ENCODE measurements around the gene ZNF143. TPM values are rescaled to one million over a fixed set of nuclear protein-coding genes. Genes with fewer than 3 reads are reported as not detected.
"Not testable (repeated sequence)": the region's sequence is repeated elsewhere in the genome, so short reads cannot be mapped to it uniquely, and the experiment has no call there.

ZNF143 gene
- total RNA-seq, 2 experiments from 2014 or later, result 32.1 to 33.2 TPM

DNA sequence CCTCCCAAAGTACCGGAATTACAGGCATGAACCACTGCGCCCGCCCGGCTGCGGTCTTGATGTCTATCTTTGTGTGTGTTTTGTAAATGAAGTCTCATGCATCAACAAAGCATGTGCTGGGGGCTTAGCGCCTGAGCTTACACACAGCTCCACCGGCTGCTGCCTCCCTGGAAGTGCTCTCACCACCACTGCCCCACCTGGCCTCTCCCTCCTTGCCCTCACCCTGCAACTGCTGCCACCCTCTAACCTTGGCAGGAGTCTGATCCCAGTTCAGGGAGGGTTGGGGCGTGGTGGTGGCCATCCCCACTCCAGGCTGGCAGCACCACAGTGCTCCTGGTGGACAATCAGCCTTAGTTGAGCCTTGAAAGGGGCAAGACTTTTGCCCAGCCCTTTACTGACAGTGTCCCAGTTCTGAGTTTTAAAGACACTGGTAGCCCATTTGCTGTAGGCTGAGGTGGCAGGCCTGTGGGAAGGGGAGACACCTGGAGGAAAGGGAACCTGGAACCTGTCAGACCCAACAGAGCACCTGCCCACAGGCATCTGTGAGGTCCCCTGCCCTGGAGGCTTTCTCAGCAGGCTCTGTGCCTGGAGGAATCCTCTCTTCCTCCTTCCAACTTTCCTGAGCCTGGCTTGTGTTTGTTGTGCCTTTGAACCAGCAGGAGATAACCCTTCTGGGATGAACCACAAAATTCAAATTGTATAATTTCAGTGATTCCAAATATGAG is 70.3 kb downstream of the ZNF143 start:
- no peak overlapping the region for H3K4me3 Mint-ChIP-seq

DNA sequence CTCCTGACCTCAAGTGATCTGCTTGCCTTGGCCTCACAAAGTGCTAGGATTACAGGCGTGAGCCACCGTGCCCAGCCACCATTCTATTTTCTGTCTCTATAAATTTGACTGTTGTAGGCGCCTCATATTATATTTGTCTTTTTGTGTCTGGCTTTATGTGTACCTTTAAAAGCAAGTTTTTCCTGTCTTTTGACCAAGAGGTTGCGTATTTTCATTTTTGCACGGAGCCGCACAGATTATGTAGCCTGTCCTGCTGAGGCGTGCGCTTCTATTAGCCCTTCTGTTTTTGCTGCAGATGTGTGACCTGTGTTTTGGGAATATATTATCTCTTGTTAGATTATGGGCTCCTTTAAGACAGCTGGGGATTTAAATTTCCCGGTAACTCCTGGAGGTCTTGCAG is 72.2 kb downstream of the ZNF143 start:
- Mint-ChIP-seq H3K27ac (no peak overlapping the region), H3K4me1 (peaks cover 1% of the 10 kb centered on the region), H3K4me3 (no peak overlapping the region), H3K27me3 (no peaks in the 10 kb centered on the region), H3K36me3 (ENCODE audit: low read depth) (no peaks in the 10 kb centered on the region), H3K9me3 (no peaks in the 10 kb centered on the region)
- no peak for DNase-seq
- POLR2A ChIA-PET, result no interaction called here
- CTCF ChIA-PET, result interaction anchor here (0.8 kb wide), 1 partner anchor 215 kb away, joined by 4 read pairs; no protein-coding TSS in a partner anchor

More for the DNA sequence above, 70.3 kb downstream of the ZNF143 start:
- Mint-ChIP-seq H3K27ac (no peak overlapping the region), H3K36me3 (ENCODE audit: low read depth) (peaks cover 8% of the 10 kb centered on the region), H3K9me3 (no peaks in the 10 kb centered on the region), H3K4me1 (peaks cover 1% of the 10 kb centered on the region), H3K27me3 (no peaks in the 10 kb centered on the region)
- no peak for DNase-seq
- ChIA-PET POLR2A (no interaction called here), CTCF (interaction anchor here (0.9 to 1.2 kb wide), 2 partner anchors 24 to 395 kb away, joined by 3 to 4 read pairs; no protein-coding TSS in a partner anchor)

DNA sequence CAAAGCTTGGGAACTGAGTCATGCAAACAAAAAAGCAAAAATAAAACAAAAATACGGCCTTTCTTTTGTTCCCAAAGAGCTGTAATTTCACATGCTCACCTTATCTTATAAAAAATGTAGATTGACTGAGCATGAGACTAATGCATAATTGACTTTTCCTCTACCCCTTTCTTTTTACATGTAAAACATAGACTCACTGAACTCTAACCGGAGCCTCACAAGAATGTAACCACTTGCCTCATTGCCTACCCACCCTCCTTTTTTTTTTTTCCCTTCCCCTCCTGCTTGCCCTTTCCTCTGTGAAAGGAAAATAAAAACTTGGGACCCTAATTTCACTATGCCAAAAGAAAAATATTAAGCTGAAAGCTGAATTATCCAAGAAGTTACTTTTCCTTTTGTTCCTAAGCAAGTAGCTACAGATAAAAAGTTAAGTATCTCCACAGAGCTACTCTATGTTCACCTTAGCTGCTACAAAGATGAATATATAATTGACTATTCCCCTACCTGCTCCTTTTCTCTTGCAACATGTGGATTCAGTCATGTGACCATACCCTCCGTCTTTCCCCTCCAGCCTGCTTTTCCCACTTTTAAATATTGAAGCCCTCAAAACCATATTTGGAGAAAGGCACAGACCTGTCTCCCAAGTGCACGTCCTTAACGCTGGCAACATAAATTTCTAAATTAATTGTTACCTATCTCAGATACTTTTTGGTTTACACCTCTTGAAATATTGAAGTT is 73.1 kb downstream of the ZNF143 start:
- no peak overlapping the region for H3K27ac Mint-ChIP-seq
- H3K9me3 Mint-ChIP-seq, result no peaks in the 10 kb centered on the region
- no peak for DNase-seq
- H3K4me3 Mint-ChIP-seq, result no peak overlapping the region
- no peaks in the 10 kb centered on the region for H3K27me3 Mint-ChIP-seq
- H3K36me3 Mint-ChIP-seq (ENCODE audit: low read depth), result no peaks in the 10 kb centered on the region
- ChIA-PET POLR2A (no interaction called here), CTCF (interaction anchor here (0.6 to 2.2 kb wide), 8 partner anchors 14 to 790 kb away, joined by 3 to 17 read pairs (median 5); no protein-coding TSS in a partner anchor)
- H3K4me1 Mint-ChIP-seq, result peaks cover 1% of the 10 kb centered on the region

DNA sequence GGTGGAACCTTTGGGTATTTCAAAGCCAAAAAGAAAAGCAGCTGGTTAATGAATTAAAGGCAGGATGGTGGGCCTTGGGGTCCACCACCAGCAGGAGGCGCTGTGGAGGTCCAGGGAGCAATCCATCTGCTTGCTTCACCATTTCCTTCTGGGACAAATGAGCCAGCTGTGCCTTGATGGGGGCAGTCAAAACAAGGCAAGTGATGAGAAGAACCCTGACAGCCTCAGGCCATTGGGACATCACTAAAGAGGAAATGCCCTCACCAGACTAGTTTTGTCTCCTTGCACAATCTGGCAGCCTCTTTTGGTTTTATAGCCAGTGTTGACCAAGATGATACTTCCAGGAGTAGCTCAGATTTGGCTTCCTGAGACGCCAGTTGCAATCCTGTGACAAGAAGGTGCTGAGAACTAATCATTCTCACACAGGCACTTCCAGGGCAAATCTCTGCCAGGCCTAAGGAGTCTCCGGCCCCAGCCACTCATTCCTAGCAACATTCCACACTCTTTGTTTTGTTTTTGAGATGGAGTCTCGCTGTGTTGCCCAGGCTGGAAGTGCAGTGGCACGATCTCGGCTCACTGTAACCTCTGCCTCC is 74.5 kb downstream of the ZNF143 start:
- H3K27ac Mint-ChIP-seq, result no peak overlapping the region
- DNase-seq, result peak; percentile 76
- H3K36me3 Mint-ChIP-seq (ENCODE audit: low read depth), result no peaks in the 10 kb centered on the region
- ChIA-PET POLR2A (interaction anchor here (0.6 kb wide), 1 partner anchor 772 kb away, joined by 3 read pairs; no protein-coding TSS in a partner anchor), CTCF (interaction anchor here (0.7 to 2.2 kb wide), 24 partner anchors 10 to 788 kb away, joined by 3 to 17 read pairs (median 5); partner anchors contain the start of gene WEE1)
- H3K4me3 Mint-ChIP-seq, result no peak overlapping the region
- H3K4me1 Mint-ChIP-seq, result peaks cover 1% of the 10 kb centered on the region
- no peaks in the 10 kb centered on the region for H3K9me3 Mint-ChIP-seq
- no peaks in the 10 kb centered on the region for H3K27me3 Mint-ChIP-seq

DNA sequence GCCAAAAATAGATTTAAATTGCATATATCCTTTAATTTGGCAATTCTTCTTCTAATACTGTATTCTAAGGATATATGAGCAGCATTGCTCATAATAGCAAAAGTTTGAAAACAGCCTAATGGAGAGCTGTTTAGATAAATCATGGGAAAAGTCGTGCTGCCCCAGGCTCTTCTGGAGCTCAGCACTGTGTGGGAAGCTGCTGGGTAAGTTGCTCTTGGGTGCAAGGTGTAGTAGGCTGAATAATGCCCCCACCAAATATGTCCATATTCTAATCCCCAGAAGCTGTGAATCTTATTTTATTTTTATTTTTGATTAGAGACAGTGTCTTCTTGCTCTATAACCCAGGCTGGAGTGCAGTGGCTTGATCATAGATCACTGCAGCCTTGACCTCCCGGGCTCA is 77.7 kb downstream of the ZNF143 start:
- Mint-ChIP-seq H3K27ac (no peak overlapping the region), H3K4me3 (no peak overlapping the region), H3K27me3 (no peaks in the 10 kb centered on the region), H3K9me3 (no peaks in the 10 kb centered on the region), H3K36me3 (ENCODE audit: low read depth) (peaks cover 1% of the 10 kb centered on the region), H3K4me1 (peaks cover 1% of the 10 kb centered on the region)
- POLR2A ChIA-PET, result no interaction called here
- CTCF ChIA-PET, result interaction anchor here (0.6 to 2.0 kb wide), 4 partner anchors 9 to 102 kb away, joined by 3 to 5 read pairs (median 3); no protein-coding TSS in a partner anchor
- no peak for DNase-seq

DNA sequence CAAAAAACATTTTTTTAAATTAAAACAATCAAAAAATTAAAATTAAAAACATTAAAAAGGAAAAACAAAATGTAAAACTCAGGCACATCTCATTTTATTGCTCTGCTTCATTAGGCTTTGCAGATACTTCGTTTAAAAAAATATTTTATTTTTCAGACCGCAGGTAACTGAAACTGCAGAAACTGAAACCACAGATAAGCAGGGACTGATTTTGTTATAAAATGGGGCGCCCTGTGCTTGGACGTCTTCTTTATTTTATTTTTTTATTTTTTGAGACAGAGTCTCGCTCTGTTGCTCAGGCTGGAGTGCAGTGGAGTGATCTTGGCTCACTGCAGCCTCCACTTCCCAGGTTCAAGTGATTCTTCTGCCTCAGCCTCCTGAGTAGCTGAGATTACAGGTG is 88.4 kb downstream of the ZNF143 start:
- POLR2A ChIA-PET, H3K9me3 Mint-ChIP-seq: not testable (repeated sequence)

DNA sequence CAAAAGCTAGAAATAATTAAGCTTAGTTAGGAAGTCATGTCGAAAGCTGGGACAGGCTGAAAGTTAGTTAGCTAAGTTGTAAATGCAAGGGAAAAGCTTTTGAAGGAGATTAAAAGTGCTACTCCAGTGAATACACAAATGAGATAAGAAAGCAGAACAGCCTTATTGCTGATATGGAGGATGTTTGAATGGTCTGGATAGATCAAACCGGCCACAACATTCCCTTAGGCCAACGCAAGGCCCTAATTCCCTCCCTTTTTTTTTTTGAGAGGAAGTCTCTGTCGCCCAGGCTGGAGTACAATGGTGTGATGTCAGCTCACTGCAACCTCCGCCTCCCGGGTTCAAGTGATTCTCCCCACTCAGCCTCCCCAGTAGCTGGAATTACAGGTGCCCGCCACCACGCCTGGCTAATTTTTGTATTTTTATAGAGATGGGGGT is 89.4 kb downstream of the ZNF143 start:
- DNase-seq, result no peak
- H3K9me3 Mint-ChIP-seq, result peaks cover 3% of the 10 kb centered on the region
- CTCF ChIA-PET, result interaction anchor here (0.6 kb wide), 1 partner anchor 20 kb away, joined by 3 read pairs; no protein-coding TSS in a partner anchor
- POLR2A ChIA-PET, result interaction anchor here (0.7 kb wide), 1 partner anchor 17 kb away, joined by 3 read pairs; no protein-coding TSS in a partner anchor
- H3K27ac Mint-ChIP-seq, result no peak overlapping the region
- H3K4me3 Mint-ChIP-seq, result no peak overlapping the region
- H3K4me1 Mint-ChIP-seq, result peaks cover 4% of the 10 kb centered on the region
- H3K27me3 Mint-ChIP-seq, result no peaks in the 10 kb centered on the region
- H3K36me3 Mint-ChIP-seq (ENCODE audit: low read depth), result peaks cover 8% of the 10 kb centered on the region

More for the DNA sequence above, 88.4 kb downstream of the ZNF143 start:
- H3K4me1 Mint-ChIP-seq, H3K27ac Mint-ChIP-seq, H3K27me3 Mint-ChIP-seq, DNase-seq, H3K4me3 Mint-ChIP-seq: not testable (repeated sequence)
- H3K36me3 Mint-ChIP-seq (ENCODE audit: low read depth), result peaks cover 11% of the 10 kb centered on the region
- CTCF ChIA-PET, result interaction anchor here (0.9 kb wide), 1 partner anchor 15 kb away, joined by 5 read pairs; no protein-coding TSS in a partner anchor

DNA sequence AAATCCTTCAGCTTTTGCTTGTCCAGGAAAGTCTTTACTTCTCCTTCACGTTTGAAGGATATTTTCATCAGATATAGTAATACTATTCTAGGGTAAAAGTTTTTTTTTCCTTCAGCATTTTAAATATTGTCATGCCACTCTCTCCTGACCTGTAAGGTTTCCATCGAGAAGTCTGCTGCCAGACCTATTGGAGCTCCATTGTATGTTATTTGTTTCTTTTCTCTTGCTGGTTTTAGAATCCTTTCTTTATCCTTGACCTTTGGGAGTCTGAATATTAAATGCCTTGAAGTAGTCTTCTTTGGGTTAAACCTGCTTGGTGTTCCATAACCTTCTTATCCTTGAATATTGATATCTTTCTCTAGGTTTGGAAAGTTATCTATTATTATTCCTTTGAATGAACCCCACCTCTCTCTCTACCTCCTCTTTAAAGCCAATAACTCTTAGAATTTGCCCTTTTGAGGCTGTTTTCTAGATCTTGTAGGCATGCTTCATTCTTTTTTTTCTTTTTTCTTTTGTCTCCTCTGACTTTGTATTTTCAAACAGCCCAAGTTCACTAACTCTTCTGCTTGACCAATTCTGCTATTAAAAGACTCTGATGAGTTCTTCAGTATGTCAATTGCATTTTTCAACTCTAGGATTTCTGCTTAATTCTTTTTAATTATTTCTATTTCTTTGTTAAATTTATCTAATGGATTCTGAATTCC is 100.6 kb downstream of the ZNF143 start:
- ChIA-PET CTCF (interaction anchor here (1.3 kb wide), 1 partner anchor 51 kb away, joined by 4 read pairs; no protein-coding TSS in a partner anchor), POLR2A (no interaction called here)
- Mint-ChIP-seq H3K27me3 (peaks cover 6% of the 10 kb centered on the region), H3K4me3 (no peak overlapping the region), H3K27ac (no peak overlapping the region), H3K9me3 (peaks cover 23% of the 10 kb centered on the region), H3K4me1 (peaks cover 16% of the 10 kb centered on the region), H3K36me3 (ENCODE audit: low read depth) (peaks cover 17% of the 10 kb centered on the region)
- no peak for DNase-seq

DNA sequence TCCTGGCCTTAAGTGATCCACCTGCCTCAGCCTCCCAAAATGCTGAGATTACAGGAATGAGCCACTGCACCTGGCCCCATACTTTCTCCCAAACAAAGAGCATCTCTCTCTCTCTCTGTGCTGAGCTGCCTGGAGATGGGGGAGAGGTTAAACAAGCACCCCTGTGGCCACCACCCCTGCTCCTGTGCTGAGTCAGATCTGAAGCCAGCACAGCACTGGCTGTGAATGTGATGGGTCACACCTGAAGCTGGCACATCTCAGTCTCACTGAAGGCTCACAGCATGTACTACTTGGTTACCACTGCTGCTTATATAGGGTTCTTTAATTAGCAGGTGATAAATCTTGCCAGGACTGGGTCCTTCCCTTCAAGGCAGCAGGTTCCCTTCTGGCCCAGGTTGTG is 101.9 kb downstream of the ZNF143 start:
- ChIA-PET POLR2A (no interaction called here), CTCF (interaction anchor here (1.0 to 1.3 kb wide), 3 partner anchors 8 to 50 kb away, joined by 3 to 4 read pairs (median 3); no protein-coding TSS in a partner anchor)
- Mint-ChIP-seq H3K27ac (no peak overlapping the region), H3K4me3 (no peak overlapping the region), H3K27me3 (peaks cover 6% of the 10 kb centered on the region), H3K36me3 (ENCODE audit: low read depth) (peaks cover 17% of the 10 kb centered on the region), H3K4me1 (peaks cover 18% of the 10 kb centered on the region), H3K9me3 (peaks cover 23% of the 10 kb centered on the region)
- DNase-seq, result no peak

DNA sequence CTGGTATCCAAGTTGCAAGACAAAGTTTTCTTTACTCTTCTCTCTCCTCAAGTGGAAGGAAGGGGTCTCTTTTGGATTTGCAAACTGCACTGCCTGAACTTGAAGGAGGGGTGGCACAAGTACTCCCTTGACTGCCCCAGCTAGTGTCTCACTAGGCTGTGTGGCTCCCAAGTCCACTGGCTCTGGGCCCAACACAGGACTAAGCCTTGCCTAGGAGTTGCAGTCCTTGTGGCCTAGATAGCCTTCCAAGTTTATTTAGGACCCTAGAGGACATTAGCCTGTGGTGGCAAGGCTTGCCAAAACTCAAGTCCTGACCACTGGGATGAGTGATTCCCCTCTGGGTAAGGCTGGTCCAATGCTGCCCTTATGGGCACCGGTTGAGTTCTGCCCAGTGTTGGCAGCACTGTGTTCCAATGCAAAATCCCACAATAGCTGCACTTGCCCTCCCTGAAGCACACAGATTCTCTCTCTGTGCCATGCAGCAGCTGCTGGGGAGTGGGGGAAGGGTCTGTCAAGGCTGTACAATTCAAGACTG is 102.5 kb downstream of the ZNF143 start:
- Mint-ChIP-seq H3K27ac (no peak overlapping the region), H3K4me1 (peaks cover 21% of the 10 kb centered on the region), H3K27me3 (peaks cover 6% of the 10 kb centered on the region), H3K4me3 (no peak overlapping the region), H3K9me3 (peaks cover 23% of the 10 kb centered on the region), H3K36me3 (ENCODE audit: low read depth) (peaks cover 17% of the 10 kb centered on the region)
- POLR2A ChIA-PET, result no interaction called here
- no peak for DNase-seq
- CTCF ChIA-PET, result interaction anchor here (1.0 to 1.1 kb wide), 2 partner anchors 8 to 9 kb away, joined by 3 read pairs; no protein-coding TSS in a partner anchor

DNA sequence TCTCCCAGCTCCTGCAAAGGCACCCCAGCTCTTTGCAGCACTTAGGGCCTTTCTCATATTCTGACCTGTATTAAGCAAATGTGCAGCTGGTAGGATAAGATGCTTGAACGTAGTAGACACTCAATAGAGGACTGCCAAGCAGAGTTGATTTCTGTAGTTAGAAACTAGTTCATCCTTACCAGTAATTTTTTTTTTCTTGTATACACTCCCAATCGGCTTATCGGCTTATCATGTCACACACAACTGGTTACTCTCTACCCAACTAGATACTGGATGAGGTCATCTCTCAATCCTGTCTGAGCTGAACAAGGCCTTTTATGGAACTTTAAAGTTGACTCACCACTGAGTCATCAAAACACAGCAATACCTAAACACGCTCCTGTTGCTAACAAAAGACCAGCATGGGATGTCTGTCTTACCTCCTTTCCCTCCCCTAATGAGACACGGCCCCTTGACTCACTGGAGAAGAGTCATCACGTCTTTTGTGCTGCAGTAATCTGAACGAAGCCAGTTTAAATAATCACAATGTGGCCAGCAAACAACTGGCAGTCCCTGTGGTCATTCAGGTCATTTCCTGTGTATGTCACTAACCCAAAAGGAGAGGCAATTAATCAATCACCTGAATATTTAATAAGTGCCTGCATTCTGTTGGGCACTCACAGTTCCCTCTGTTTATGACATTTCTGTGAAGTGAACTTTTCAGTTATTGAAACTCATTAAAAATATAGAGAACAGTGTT is 105.2 kb downstream of the ZNF143 start:
- H3K27me3 Mint-ChIP-seq, result peaks cover 9% of the 10 kb centered on the region
- peak overlapping the region; percentile 84 for H3K27ac Mint-ChIP-seq
- ChIA-PET POLR2A (no interaction called here), CTCF (interaction anchor here (0.6 to 2.4 kb wide), 4 partner anchors 11 to 48 kb away, joined by 3 to 9 read pairs (median 6); no protein-coding TSS in a partner anchor)
- peaks cover 13% of the 10 kb centered on the region for H3K9me3 Mint-ChIP-seq
- peak; percentile 48 for DNase-seq
- no peak overlapping the region for H3K4me3 Mint-ChIP-seq
- H3K4me1 Mint-ChIP-seq, result peaks cover 34% of the 10 kb centered on the region
- peaks cover 11% of the 10 kb centered on the region for H3K36me3 Mint-ChIP-seq (ENCODE audit: low read depth)
